IPS DF 6.9 (cell line): ENCODE data around the gene S100A4.

Source experiments
- DNase-seq: peaks from one replicate; pipeline ENCODE4 v3.0.0-alpha.2; 2013; ENCODE audit warnings: low read depth, low spot score
- H3K27ac ChIP-seq: one replicate; pipeline ENCODE4 v1.5.1; 2013; ENCODE audit warnings: low read length, control low read depth
- H3K27me3 ChIP-seq: 2 replicates; pipeline ENCODE4 v1.6.1; 2013; ENCODE audit warnings: mild to moderate bottlenecking, low read length; ENCODE audit not compliant: control insufficient read depth, insufficient read depth
- H3K36me3 ChIP-seq: 2 replicates; pipeline ENCODE4 v1.6.1; 2013; ENCODE audit warnings: low read length; ENCODE audit not compliant: control insufficient read depth, insufficient read depth
- H3K4me1 ChIP-seq: 2 replicates; pipeline ENCODE4 v1.6.1; 2013; ENCODE audit warnings: low read length; ENCODE audit not compliant: control insufficient read depth, insufficient read depth
- H3K4me3 ChIP-seq: 2 replicates; pipeline ENCODE4 v1.5.1; 2013; ENCODE audit warnings: mild to moderate bottlenecking, low read length
- H3K9me3 ChIP-seq: 2 replicates; pipeline ENCODE4 v1.6.1; 2013; ENCODE audit warnings: low read length, inconsistent platforms; ENCODE audit not compliant: control insufficient read depth, insufficient read depth
- WGBS: extraction: QIAGEN DNeasy Blood & Tissue Kit; methylation state at CpG from one replicate; pipeline ENCODE4 v1.1.7; 2013; ENCODE audit warnings: mixed read lengths, missing lambda C conversion rate; ENCODE audit not compliant: insufficient read length, insufficient coverage; 5-methylcytosine and 5-hydroxymethylcytosine counted together

S100A4 gene

DNA sequence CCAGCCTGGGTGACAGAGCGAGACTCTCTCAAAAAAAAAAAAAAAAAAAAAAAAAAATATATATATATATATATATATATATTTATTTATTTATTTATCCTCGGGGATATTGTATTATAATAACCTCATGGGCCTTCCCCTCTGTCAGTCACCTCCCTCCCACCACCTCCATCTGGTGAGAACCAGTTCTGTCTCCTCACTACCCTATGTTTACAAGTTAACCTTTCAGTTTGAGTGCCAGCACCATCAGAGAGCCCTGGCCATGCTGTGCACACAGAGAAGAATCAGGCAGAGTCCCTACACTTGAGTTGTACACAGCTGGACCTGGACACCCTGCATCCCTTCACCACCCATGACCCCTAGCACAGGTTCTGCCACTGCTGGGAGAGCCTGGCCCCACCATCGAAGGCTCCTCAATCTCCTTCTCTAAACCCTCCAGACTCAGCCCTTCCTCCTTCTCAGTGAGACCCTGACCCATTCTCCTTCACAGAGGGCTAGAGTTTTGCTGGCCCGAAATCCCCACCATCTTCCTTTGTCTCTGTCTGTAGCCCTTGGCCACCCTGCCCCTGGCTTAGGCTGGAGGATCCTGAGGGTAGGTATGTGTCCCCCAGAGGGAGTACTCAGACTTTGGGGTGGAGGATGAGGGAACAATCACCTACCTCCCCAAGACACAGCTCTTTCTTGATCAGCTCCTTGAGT is 6.1 kb downstream of the S100A4 start:
- WGBS, result no CpG with 5 or more reads among the region's 4 CpGs

DNA sequence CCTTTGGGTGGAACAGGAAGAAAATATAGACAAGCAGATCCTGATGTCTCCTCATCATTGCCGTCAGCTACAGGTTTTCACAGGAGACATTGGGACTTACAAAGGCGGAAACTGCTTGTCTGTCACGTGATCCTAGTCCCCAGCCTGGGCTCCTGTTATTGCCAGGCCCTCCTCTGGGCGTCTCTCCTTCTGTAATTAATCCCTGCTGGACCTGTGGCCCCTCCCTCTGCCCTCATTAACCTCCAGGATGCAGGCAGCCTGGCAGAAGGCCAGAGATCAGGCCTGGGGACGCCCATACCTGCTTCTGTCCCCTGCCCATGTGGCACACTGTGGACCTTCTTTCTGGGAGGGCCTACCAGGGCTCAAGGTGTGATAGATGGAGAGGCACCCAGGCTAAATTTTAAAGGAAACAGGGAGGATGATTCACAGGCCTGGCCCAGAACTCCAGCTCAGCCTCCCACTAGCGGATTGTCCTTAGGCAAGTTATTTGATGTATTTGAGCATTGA is 7.2 kb downstream of the S100A4 start:
- peak; percentile 43 for DNase-seq
- WGBS, result no CpG with 5 or more reads among the region's 6 CpGs
- no peak overlapping the region for H3K27ac ChIP-seq

More for the DNA sequence above, 6.1 kb downstream of the S100A4 start:
- Histone ChIP-seq H3K4me3 (no peak overlapping the region), H3K36me3 (no peaks in the 10 kb centered on the region), H3K9me3 (no peaks in the 10 kb centered on the region), H3K27me3 (no peaks in the 10 kb centered on the region), H3K27ac (no peak overlapping the region), H3K4me1 (peaks cover 9% of the 10 kb centered on the region; the same call in 1 of the 2 replicates)
- DNase-seq, result no peak

DNA sequence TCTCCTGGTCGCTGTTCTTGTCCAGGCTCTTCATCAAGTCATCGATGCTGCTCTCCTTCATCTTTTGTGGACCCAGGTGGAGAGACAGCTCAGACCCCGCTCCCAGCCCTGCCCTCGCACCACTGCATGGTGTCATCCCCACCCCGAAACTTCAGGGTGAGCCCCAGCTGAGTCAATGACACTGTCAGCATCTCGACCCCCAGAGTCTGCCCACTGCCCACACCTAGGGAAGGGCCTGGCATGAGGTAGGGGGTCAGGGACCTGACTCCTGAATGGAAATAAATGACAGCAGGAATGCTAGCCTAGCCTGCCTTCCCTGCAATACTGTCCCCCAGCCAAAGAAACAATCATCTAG is 8.3 kb downstream of the S100A4 start:
- H3K36me3 ChIP-seq, result no peaks in the 10 kb centered on the region
- H3K4me3 ChIP-seq, result no peak overlapping the region
- no peaks in the 10 kb centered on the region for H3K9me3 ChIP-seq
- H3K4me1 ChIP-seq, result peaks cover 13% of the 10 kb centered on the region; the same call in 1 of the 2 replicates
- DNase-seq, result no peak
- no peaks in the 10 kb centered on the region for H3K27me3 ChIP-seq
- H3K27ac ChIP-seq, result no peak overlapping the region
- no CpG with 5 or more reads among the region's 6 CpGs for WGBS

More for the DNA sequence above, 7.2 kb downstream of the S100A4 start:
- H3K4me3 ChIP-seq, result no peak overlapping the region
- H3K27me3 ChIP-seq, result no peaks in the 10 kb centered on the region
- no peaks in the 10 kb centered on the region for H3K36me3 ChIP-seq
- peaks cover 13% of the 10 kb centered on the region; the same call in 1 of the 2 replicates for H3K4me1 ChIP-seq
- H3K9me3 ChIP-seq, result no peaks in the 10 kb centered on the region

DNA sequence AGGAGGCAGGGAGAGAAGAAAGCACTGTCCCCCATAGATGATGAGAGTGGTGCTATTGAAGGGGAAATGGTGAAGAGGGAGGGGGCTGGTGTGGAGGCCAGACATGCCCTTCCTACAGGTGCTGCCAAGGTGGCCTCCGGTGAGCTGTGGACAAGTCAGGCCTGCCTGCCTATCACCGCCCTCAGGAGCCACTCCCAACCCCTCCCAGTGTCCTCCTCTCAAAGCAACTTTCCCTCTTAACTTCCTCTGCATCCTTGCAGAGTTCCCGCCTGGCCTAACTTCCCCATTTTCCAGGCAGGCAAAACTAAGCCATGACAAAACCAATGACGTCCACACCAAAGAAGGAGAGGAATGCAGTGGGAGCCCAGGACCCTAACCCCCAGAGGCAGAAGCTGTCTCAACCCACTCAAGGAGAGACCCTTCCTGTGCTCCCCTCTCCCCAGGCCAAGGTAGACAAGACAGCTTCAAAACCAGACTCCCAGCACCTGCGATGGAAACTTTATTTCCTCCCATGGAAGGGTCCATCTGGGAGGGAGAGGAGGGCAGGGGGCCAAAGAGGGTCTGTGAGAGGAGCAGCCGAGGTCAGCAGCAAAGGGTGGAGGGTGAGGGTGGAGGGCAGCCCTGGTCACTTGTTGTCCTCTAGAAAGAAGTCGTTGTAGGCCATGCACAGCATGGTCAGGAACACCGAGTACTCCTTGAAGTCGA is 8.8 kb downstream of the S100A4 start:
- DNase-seq, result no peak
- WGBS, result no CpG with 5 or more reads among the region's 9 CpGs

DNA sequence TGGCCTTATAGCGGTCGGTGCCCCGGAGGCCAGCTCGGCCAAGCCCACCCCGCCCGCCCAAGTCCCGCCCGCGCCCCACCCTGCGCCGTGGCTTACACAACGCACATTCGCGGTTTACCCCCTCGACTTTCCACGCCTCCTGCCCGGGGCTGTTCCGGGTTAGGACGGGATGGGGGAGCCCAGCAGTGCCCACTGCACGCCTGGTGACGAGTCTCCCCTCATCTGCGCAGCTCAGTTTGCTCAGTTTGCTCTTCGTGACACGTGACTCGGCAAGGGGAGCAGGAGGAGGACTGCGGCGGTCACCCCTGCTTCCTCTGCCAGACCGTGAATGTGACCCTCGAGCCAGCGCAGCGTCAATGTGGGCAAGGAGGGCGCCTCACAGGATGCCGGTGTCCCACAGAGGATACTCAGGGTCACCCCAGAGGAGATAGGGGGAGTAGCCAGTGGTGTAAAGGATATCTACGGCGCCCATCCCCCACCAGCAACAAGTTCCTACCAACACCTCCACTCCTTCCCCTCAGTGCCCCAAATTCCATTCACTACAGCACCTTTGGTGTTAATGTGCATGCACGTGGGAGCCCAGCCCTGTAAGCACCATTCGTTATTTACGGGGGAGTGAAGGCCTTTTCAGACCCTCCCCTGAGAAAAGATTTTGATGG is 9.5 kb downstream of the S100A4 start:
- Histone ChIP-seq H3K4me1 (peaks cover 13% of the 10 kb centered on the region; the same call in 1 of the 2 replicates), H3K36me3 (no peaks in the 10 kb centered on the region), H3K27ac (no peak overlapping the region), H3K4me3 (peak overlapping the region; percentile 9; the same call in 1 of the 2 replicates), H3K9me3 (no peaks in the 10 kb centered on the region), H3K27me3 (no peaks in the 10 kb centered on the region)
- WGBS, result no CpG with 5 or more reads among the region's 38 CpGs
- DNase-seq, result no peak

More for the DNA sequence above, 8.8 kb downstream of the S100A4 start:
- Histone ChIP-seq H3K4me3 (no peak overlapping the region), H3K36me3 (no peaks in the 10 kb centered on the region), H3K27ac (no peak overlapping the region), H3K9me3 (no peaks in the 10 kb centered on the region), H3K4me1 (peaks cover 13% of the 10 kb centered on the region; the same call in 1 of the 2 replicates), H3K27me3 (no peaks in the 10 kb centered on the region)

DNA sequence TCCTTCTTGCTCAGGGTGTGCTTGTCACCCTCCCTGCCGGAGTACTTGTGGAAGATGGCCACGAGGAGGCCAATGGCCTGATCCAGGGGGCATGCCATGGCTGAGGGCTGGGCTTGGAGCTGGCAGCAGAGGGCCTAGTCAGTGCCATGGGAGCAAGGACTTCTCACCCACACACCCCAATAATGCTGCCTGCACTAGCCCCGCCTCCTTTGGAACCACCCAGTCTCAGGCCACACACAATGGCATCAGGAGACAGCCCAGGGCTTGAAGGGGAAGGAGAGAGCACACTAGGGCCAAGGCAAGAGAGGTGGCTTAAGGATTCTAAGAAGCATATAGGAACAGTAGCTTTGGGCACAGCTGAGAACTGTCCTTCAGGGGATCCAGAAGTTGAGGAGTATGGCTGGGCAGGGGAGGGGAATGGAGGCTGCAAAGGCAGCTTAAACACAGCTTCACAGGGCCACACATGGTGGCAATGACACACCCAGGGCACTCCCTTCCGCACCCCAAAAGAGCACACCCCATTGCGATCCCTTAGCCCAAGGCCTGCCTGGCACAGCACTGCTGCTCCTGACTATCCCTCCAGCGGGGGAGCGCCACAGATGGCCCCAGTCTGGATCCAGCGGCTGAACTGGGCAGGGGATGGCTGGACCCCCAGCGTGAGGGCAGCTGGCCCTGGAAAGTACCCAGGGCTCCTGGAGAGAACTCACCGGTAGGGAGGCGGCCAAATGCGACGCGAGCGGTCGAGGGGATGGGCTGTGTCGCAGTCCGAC is 10.2 kb downstream of the S100A4 start, which contains the start of gene S100A6:
Gene S100A6 (minus strand): TSS at position 750 of the 770 bp plus-strand sequence. CDS start 652 bp downstream, at position 98.
- H3K36me3 ChIP-seq, result no peaks in the 10 kb centered on the region
- H3K4me3 ChIP-seq, result peak within 1 kb of the TSS; percentile 9; the same call in 1 of the 2 replicates
- WGBS, result no CpG with 5 or more reads among the region's 18 CpGs
- peaks cover 13% of the 10 kb centered on the region; the same call in 1 of the 2 replicates for H3K4me1 ChIP-seq
- H3K9me3 ChIP-seq, result no peaks in the 10 kb centered on the region
- no peak within 1 kb of the TSS for H3K27ac ChIP-seq
- no peak for DNase-seq
- H3K27me3 ChIP-seq, result no peaks in the 10 kb centered on the region

DNA sequence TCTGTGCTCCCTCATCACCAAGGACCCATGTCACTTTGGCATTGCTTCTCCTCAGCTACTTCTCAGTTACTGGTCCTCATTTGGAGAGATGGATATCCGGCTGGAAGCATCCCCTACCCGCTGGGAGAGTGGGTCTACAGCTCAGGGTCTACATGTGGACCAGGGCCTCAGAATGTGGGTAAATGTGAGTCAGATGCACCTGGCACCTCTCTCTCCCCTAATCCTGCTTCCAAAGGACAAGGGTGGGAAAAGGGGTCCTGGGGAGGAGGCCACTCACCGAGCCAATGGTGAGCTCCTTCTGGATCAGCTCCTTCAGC is 10.7 kb downstream of the S100A4 start:
- H3K27ac ChIP-seq, result no peak overlapping the region
- WGBS, result no CpG with 5 or more reads among the region's 3 CpGs
- no peak for DNase-seq

DNA sequence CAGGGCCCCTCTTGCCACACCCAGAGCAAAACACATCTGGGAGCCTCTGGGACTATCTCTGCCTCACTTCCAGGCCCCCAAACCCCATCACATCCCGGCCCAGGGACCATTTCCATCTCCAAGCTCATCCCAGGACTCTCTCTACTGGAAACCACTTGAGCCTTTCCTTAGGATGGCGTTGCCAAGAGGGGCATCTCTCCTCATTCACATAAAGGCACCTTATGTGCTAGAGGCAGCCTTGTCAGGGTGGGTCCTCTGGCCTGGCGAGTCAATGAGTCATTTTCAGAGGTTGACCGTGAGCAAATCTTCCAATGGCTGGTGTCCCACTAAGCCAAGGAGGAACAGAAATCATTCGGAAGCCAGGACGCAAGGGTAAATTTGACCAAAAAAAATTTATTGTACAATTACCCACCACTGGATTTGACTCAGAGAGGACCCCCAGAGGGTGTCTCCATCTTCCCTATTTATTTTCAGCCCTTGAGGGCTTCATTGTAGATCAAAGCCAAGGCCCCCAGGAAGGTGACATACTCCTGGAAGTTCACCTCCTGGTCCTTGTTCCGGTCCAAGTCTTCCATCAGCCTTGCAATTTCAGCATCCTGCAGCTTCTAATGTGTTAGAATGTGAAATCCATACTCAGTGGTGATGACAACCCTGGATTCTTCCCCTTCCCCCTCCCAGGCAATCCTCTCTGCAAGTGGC is 11.2 kb downstream of the S100A4 start:
- WGBS, result no CpG with 5 or more reads among the region's 7 CpGs
- H3K4me1 ChIP-seq, result peaks cover 13% of the 10 kb centered on the region; the same call in 1 of the 2 replicates
- H3K36me3 ChIP-seq, result no peaks in the 10 kb centered on the region
- no peak overlapping the region for H3K27ac ChIP-seq
- no peaks in the 10 kb centered on the region for H3K27me3 ChIP-seq
- H3K4me3 ChIP-seq, result no peak overlapping the region
- no peak for DNase-seq
- H3K9me3 ChIP-seq, result no peaks in the 10 kb centered on the region

More for the DNA sequence above, 10.7 kb downstream of the S100A4 start:
- H3K36me3 ChIP-seq, result no peaks in the 10 kb centered on the region
- no peaks in the 10 kb centered on the region for H3K27me3 ChIP-seq
- H3K4me1 ChIP-seq, result peaks cover 13% of the 10 kb centered on the region; the same call in 1 of the 2 replicates
- H3K9me3 ChIP-seq, result no peaks in the 10 kb centered on the region
- no peak overlapping the region for H3K4me3 ChIP-seq

DNA sequence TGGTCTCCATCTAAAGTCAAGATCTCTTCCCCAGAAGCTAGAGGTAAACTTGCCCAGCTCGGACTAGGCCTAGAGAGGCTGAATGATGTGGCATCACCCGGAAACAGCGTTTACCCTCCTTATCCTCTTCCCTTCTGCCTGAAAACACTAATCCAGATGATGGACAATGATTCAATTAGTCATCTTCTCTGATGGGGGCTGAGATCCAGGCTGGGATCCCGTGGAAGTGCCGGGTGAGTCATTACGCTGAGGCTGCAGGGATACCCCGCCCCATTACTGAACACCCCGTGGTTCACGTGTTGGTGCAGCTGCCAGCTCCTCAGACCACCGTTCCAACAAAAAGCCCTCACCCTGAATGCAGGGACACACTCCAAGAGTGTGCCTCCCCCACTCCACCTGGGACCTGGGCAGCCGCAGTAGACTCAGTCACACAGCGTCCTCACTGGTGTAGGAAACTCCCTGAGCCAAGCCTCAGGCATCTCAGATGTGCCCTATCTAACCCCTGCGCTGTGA is 11.9 kb downstream of the S100A4 start:
- H3K9me3 ChIP-seq, result no peaks in the 10 kb centered on the region
- H3K27me3 ChIP-seq, result no peaks in the 10 kb centered on the region
- no peaks in the 10 kb centered on the region for H3K36me3 ChIP-seq
- H3K27ac ChIP-seq, result no peak overlapping the region
- no peak overlapping the region for H3K4me3 ChIP-seq
- peaks cover 13% of the 10 kb centered on the region; the same call in 1 of the 2 replicates for H3K4me1 ChIP-seq
- WGBS, result no CpG with 5 or more reads among the region's 13 CpGs
- DNase-seq, result no peak
